ENCODE measurements around the gene CSAD.
"Not testable (repeated sequence)": the region's sequence is repeated elsewhere in the genome, so short reads cannot be mapped to it uniquely, and the experiment has no call there.

GRCh38 chr12:53202316-53202715 is 21.6 kb upstream of the CSAD start:
- TF ChIP-seq REST (IDR thresholded peaks at IDR 0.05; ENCODE audit: low read depth, low read length); JUND (IDR thresholded peaks at IDR 0.05); MEF2A (IDR thresholded peaks at IDR 0.05; ENCODE audit: borderline replicate concordance, low read depth): not testable (repeated sequence)
